Measurements from ENCODE around the gene CMPK1. TPM values are rescaled to one million over a fixed set of nuclear protein-coding genes. Genes with fewer than 3 reads are reported as not detected.
A peak's percentile ranks its signal among the peaks of the same experiment; 100 is the strongest.
"Not testable (repeated sequence)": the region's sequence is repeated elsewhere in the genome, so short reads cannot be mapped to it uniquely, and the experiment has no call there.

CMPK1 gene, protein sequence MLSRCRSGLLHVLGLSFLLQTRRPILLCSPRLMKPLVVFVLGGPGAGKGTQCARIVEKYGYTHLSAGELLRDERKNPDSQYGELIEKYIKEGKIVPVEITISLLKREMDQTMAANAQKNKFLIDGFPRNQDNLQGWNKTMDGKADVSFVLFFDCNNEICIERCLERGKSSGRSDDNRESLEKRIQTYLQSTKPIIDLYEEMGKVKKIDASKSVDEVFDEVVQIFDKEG
- total RNA-seq (2014; rRNA removed; shearing (Covaris generic)) (137 and 146 TPM in 2 replicates), polyA plus RNA-seq (2016; fragmentation: Nextera tagmentation; extraction: Ambion mirVana) (141 and 144 TPM in 2 replicates)

DNA sequence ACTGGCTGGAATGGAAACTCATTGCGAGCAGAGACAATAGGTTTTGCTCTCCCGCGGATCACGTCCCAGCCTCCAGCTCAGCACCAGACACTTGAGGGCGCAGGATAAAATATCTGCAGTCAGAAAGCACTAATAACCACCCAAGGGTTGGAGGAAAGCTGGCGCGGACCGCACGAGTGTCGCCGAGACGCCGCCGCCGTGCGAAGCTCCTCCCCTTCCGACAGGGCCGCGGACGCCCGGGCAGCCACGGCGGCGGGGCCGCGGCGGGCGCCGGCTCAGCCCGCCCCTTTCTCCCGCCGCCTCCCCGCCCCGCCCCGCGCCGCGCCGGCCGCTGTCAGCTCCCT is at the start of gene CMPK1:
Gene CMPK1, plus strand, starts transcription at position 213 of the 344 bp plus-strand sequence. CDS start 156 bp downstream, outside the sequence.
- Histone ChIP-seq H3K27me3 (replicated peaks; ENCODE audit: insufficient read depth) (no peaks in the 10 kb centered on the region), H3K9me3 (ENCODE audit: low read depth) (no peaks in the 10 kb centered on the region), H3K9me2 (ENCODE audit: insufficient read depth) (no peaks in the 10 kb centered on the region), H4K20me1 (ENCODE audit: insufficient read depth) (no peaks in the 10 kb centered on the region), H3K4me3 (peak within 1 kb of the TSS; percentile 97), H3K4me2 (ENCODE audit: unreplicated experiment) (peak within 1 kb of the TSS; percentile 98), H3K27ac (peak within 1 kb of the TSS; percentile 93), H3F3A (ENCODE audit: insufficient read depth) (peaks cover 32% of the 10 kb centered on the region), H3K36me3 (ENCODE audit: low read depth) (no peaks in the 10 kb centered on the region), H3K79me2 (ENCODE audit: insufficient read depth) (peaks cover 54% of the 10 kb centered on the region), H3K9ac (peak within 1 kb of the TSS; percentile 95), H3K4me1 (ENCODE audit: insufficient read depth) (peaks cover 27% of the 10 kb centered on the region), H2AFZ (peak within 1 kb of the TSS; percentile 90)
- no peak for TF ChIP-seq EZH2 (IDR thresholded peaks at IDR 0.05; ENCODE audit: insufficient read depth, poor library complexity, severe bottlenecking)
- TF ChIP-seq EZH2phosphoT487 (IDR thresholded peaks at IDR 0.05; ENCODE audit: insufficient read depth, low read depth): no peak
- in situ Hi-C loops (cut with MboI): no loop called here
- peak; percentile 95 for DNase-seq
- 0% methylated on average over 9 to 29 of the region's 40 CpGs for WGBS, 2 experiments (ENCODE audit: low coverage in 1 of 2, low lambda C conversion rate in 2 of 2, missing lambda C conversion rate in 2 of 2)

DNA sequence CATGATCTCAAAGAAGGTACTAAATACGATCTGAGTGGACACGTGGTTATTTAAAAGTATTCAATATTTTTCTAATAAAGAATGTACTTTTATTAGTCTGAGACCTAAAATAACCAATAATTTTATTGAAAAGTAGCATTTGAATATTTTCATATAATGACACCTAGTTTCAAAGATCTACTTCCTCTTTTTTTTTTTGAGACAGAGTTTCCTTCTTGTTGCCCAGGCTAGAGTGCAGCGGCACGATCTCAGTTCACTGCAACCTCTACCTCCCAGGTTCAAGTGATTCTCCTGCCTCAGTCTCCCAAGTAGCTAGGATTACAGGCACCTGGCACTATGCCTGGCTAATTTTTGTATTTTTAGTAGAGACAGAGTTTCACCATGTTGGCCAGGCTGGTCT is 45.5 kb upstream of the CMPK1 start:
- H3K4me1 ChIP-seq (ENCODE audit: insufficient read depth); DNase-seq; H3K4me3 ChIP-seq; H3F3A ChIP-seq (ENCODE audit: insufficient read depth); H3K79me2 ChIP-seq (ENCODE audit: insufficient read depth); H3K27ac ChIP-seq; H3K9me3 ChIP-seq (ENCODE audit: low read depth); H2AFZ ChIP-seq; H3K36me3 ChIP-seq (ENCODE audit: low read depth); H4K20me1 ChIP-seq (ENCODE audit: insufficient read depth); in situ Hi-C loops (cut with MboI); H3K4me2 ChIP-seq (ENCODE audit: unreplicated experiment); H3K27me3 ChIP-seq (replicated peaks; ENCODE audit: insufficient read depth); H3K9me2 ChIP-seq (ENCODE audit: insufficient read depth); H3K9ac ChIP-seq: not testable (repeated sequence)
- 96 to 99% methylated on average over 4 of the region's 4 CpGs for WGBS, 2 experiments (ENCODE audit: low coverage in 1 of 2, low lambda C conversion rate in 2 of 2, missing lambda C conversion rate in 2 of 2)

DNA sequence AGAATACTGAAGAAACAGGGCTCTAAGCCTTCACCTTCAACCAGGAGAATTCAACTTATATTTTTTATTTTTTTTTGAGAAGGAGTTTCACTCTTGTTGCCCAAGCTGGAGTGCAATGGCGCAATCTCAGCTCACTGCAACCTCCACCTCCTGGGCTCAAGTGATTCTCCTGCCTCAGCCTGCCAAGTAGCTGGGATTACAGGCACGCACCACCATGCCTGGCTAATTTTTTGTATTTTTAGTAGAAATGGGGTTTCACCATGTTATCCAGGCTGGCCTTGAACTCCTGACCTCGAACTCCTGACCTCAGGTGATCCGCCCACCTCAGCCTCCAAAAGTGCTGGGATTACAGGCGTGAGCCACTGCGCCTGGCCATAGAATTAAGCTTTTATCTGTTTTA is 38.7 kb upstream of the CMPK1 start:
- H3K9ac ChIP-seq; H3K9me2 ChIP-seq (ENCODE audit: insufficient read depth); DNase-seq; H3K27me3 ChIP-seq (replicated peaks; ENCODE audit: insufficient read depth); H3K4me1 ChIP-seq (ENCODE audit: insufficient read depth); H3F3A ChIP-seq (ENCODE audit: insufficient read depth); H3K4me2 ChIP-seq (ENCODE audit: unreplicated experiment); H3K27ac ChIP-seq; H3K79me2 ChIP-seq (ENCODE audit: insufficient read depth); H2AFZ ChIP-seq; H3K4me3 ChIP-seq; H3K36me3 ChIP-seq (ENCODE audit: low read depth); H3K9me3 ChIP-seq (ENCODE audit: low read depth); in situ Hi-C loops (cut with MboI); H4K20me1 ChIP-seq (ENCODE audit: insufficient read depth): not testable (repeated sequence)
- WGBS, 2 experiments (ENCODE audit: low coverage in 1 of 2, low lambda C conversion rate in 2 of 2, missing lambda C conversion rate in 2 of 2): 93 to 94% methylated on average over 6 of the region's 6 CpGs

DNA sequence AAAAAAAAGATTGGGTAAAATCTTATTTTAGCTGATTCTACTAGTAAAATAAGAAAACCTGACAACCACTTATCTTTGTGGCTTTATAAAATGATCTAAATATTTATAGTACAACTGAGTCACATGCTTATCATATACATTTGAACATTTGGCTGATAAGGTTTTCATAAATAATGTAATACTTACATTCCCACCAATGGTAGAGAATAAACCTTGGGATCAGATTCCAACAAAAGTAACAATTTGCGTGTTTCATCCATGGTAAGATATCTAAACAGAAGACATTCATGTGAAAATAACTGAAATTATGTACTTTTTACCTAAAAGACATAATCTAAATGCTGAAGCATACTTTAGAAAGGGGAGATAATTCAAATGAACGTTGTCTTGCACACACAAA is 38.0 kb upstream of the CMPK1 start:
- H3K9me2 ChIP-seq (ENCODE audit: insufficient read depth): no peaks in the 10 kb centered on the region
- TF ChIP-seq EZH2 (IDR thresholded peaks at IDR 0.05; ENCODE audit: insufficient read depth, poor library complexity, severe bottlenecking) (no peak), EZH2phosphoT487 (IDR thresholded peaks at IDR 0.05; ENCODE audit: insufficient read depth, low read depth) (no peak)
- H3F3A ChIP-seq (ENCODE audit: insufficient read depth): no peaks in the 10 kb centered on the region
- WGBS, 2 experiments (ENCODE audit: low coverage in 1 of 2, low lambda C conversion rate in 2 of 2, missing lambda C conversion rate in 2 of 2): 95 to 97% methylated on average over 2 of the region's 2 CpGs
- H4K20me1 ChIP-seq (ENCODE audit: insufficient read depth): no peaks in the 10 kb centered on the region
- H3K9ac ChIP-seq: no peak overlapping the region
- H3K4me1 ChIP-seq (ENCODE audit: insufficient read depth): no peaks in the 10 kb centered on the region
- peaks cover 8% of the 10 kb centered on the region for H3K36me3 ChIP-seq (ENCODE audit: low read depth)
- no peak overlapping the region for H3K27ac ChIP-seq
- H2AFZ ChIP-seq: no peak overlapping the region
- H3K4me2 ChIP-seq (ENCODE audit: unreplicated experiment): no peak overlapping the region
- DNase-seq: no peak
- H3K9me3 ChIP-seq (ENCODE audit: low read depth): no peaks in the 10 kb centered on the region
- H3K4me3 ChIP-seq: no peak overlapping the region
- H3K27me3 ChIP-seq (replicated peaks; ENCODE audit: insufficient read depth): no peaks in the 10 kb centered on the region
- in situ Hi-C loops (cut with MboI): no loop called here
- H3K79me2 ChIP-seq (ENCODE audit: insufficient read depth): no peaks in the 10 kb centered on the region

DNA sequence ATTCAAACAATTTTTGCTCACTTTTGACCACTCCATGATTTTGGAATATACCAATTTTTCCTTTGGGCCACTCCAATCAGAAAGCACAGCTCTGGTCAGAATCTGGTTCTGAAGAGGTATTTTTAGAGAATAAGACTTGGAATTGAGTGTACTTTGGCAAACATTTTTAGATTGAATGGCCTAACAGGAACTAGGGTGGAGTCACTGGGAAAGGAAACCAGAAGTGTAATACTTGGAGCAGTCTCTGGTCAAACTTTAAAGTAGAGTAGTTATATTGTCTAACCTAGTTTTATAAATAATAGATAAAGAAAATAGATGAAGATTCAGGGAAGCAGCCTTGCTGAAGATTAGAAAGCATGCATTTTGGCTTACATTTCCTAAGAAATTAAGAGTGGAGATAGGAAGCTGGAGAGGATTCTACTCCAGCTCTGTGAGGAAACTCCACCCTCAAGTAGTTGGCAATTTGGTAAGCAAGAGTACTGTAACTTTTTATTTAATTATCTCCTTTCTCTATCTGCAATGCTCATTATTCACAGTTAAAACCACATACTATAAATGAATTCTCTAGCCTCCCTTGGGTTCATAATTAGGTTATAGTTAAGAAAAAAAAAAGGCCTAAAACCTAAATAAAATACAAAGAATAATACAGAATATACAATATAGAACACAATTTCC is 35.4 kb upstream of the CMPK1 start:
- TF ChIP-seq EZH2phosphoT487 (IDR thresholded peaks at IDR 0.05; ENCODE audit: insufficient read depth, low read depth) (no peak), EZH2 (IDR thresholded peaks at IDR 0.05; ENCODE audit: insufficient read depth, poor library complexity, severe bottlenecking) (no peak)
- Histone ChIP-seq H3K79me2 (ENCODE audit: insufficient read depth) (no peaks in the 10 kb centered on the region), H3K4me3 (no peak overlapping the region), H3K9me3 (ENCODE audit: low read depth) (no peaks in the 10 kb centered on the region), H3F3A (ENCODE audit: insufficient read depth) (no peaks in the 10 kb centered on the region), H2AFZ (peak overlapping the region; percentile 49), H3K27ac (no peak overlapping the region), H3K36me3 (ENCODE audit: low read depth) (peaks cover 19% of the 10 kb centered on the region), H3K9me2 (ENCODE audit: insufficient read depth) (no peaks in the 10 kb centered on the region), H4K20me1 (ENCODE audit: insufficient read depth) (no peaks in the 10 kb centered on the region), H3K4me1 (ENCODE audit: insufficient read depth) (no peaks in the 10 kb centered on the region), H3K9ac (no peak overlapping the region), H3K4me2 (ENCODE audit: unreplicated experiment) (no peak overlapping the region), H3K27me3 (replicated peaks; ENCODE audit: insufficient read depth) (no peaks in the 10 kb centered on the region)
- in situ Hi-C loops (cut with MboI): no loop called here
- peak; percentile 24 for DNase-seq
